Transverse colon (tissue), 4 donors: ENCODE data around the gene TMEM132D. TPM values are rescaled to one million over a fixed set of nuclear protein-coding genes. Genes with fewer than 3 reads are reported as not detected.

ENCODE experiments used
- DNase-seq: peaks from one replicate; pipeline ENCODE4 v3.0.0-alpha.2; 2019
- H3K27ac ChIP-seq, 4 donors: fragments of 200-600 bp; sonication (generic); 2 replicates each; pipeline ENCODE4 v1.5.1; 2016 to 2018; ENCODE audit warnings: inconsistent platforms in 4 of 4
- H3K27me3 ChIP-seq: fragments of 200-600 bp; sonication (generic); 2 replicates; pipeline ENCODE4 v1.5.1; 2017; ENCODE audit warnings: inconsistent platforms
- H3K36me3 ChIP-seq, 4 donors: fragments of 200-600 bp; sonication (generic); 2 replicates each; pipeline ENCODE4 v1.5.1; 2017 to 2019; ENCODE audit warnings: inconsistent platforms in 4 of 4
- H3K4me1 ChIP-seq, 4 donors: fragments of 200-600 bp; sonication (generic); 2 replicates each; pipeline ENCODE4 v1.5.1; 2017 to 2020; ENCODE audit warnings: inconsistent platforms in 4 of 4
- H3K4me3 ChIP-seq, 4 donors: fragments of 200-600 bp; sonication (generic); 1 replicate in 1 of 4; 2 replicates in 3 of 4; pipeline versions ENCODE4 v1.5.1 to v1.6.1; 2017 to 2019; ENCODE audit warnings: inconsistent platforms in 4 of 4
- H3K9me3 ChIP-seq, 2 donors: fragments of 200-600 bp; sonication (generic); 2 replicates each; pipeline ENCODE4 v1.5.1; 2017 to 2019; ENCODE audit warnings: inconsistent platforms in 2 of 2
- CTCF ChIP-seq, 5 experiments: fragments of 200-600 bp in 3 of 5; fragments of 450-650 bp in 2 of 5; sonication (generic) in 3 of 5; IDR thresholded peaks; 1 replicate in 2 of 5; 2 replicates in 3 of 5; pipeline ENCODE4 v1.5.1; 2016 to 2017; ENCODE audit warnings: antibody characterized with exemption in 5 of 5, inconsistent platforms in 3 of 5, mild to moderate bottlenecking in 2 of 5, moderate library complexity in 1 of 5
- EP300 ChIP-seq: sonication (generic); formaldehyde crosslinking; IDR thresholded peaks from one replicate; pipeline ENCODE4 v1.6.1; 2017; ENCODE audit warnings: antibody characterized with exemption, low read depth
- POLR2A ChIP-seq: fragments of 450-650 bp; IDR thresholded peaks from one replicate; pipeline ENCODE4 v1.6.1; 2016; ENCODE audit warnings: antibody characterized with exemption, mild to moderate bottlenecking, moderate library complexity
- POLR2AphosphoS5 ChIP-seq, 3 donors: sonication (generic); formaldehyde crosslinking; IDR thresholded peaks; one replicate each; pipeline ENCODE4 v1.6.1; 2016; ENCODE audit warnings: antibody characterized with exemption in 3 of 3
- WGBS, 2 donors: methylation state at CpG; one replicate each; pipeline ENCODE4 v1.1.5; 2018; ENCODE audit warnings: low coverage in 1 of 2; 5-methylcytosine and 5-hydroxymethylcytosine counted together
- in situ Hi-C, 4 donors: fragments of 200-750 bp; cut with MboI; loops; one replicate each; pipeline versions ENCODE4 v1.15.0 to v1.15.1; 2017; ENCODE audit warnings: low sequenced_read_pairs in 3 of 4, low pct_ligation_motif_present in 1 of 4, low pct_unique_long_range_greater_than_20kb in 1 of 4
- intact Hi-C: fragments of 100-400 bp; cut with DNase I; formaldehyde crosslinking; loops from one replicate; pipeline ENCODE4 v1.15.1; 2023; ENCODE audit warnings: low total_unique reads
- total RNA-seq, 4 donors: library from RNA; depleted of rRNA; stranded (reverse); fragments of >200 nt; gene quantifications; one replicate each; pipeline ENCODE4 v1.1.0, GENCODE V29; 2016

TMEM132D gene
- total RNA-seq, 4 donors from 2014 or later, result 0.48 to 0.55 TPM; not detected in 2

GRCh38 chr12:129211862-129212630 is 691.8 kb downstream of the TMEM132D start:
- Histone ChIP-seq H3K9me3 (no peaks in the 10 kb centered on the region), H3K4me1 (no peaks in the 10 kb centered on the region), H3K36me3 (no peaks in the 10 kb centered on the region), H3K27ac (peak overlapping the region in 1 of 4 donors; percentile 47), H3K4me3 (no peak overlapping the region), H3K27me3 (no peaks in the 10 kb centered on the region)
- WGBS, 2 donors, result 31 to 40% methylated on average over 3 to 11 of the region's 11 CpGs
- TF ChIP-seq POLR2AphosphoS5 (IDR thresholded peaks at IDR 0.05) (no peak), EP300 (no peak), CTCF (IDR thresholded peaks at IDR 0.05) (no peak), POLR2A (no peak)
- intact Hi-C loops (no loop called here), in situ Hi-C loops (no loop called here)
- DNase-seq, result no peak

GRCh38 chr12:129208566-129208965 is 695.3 kb downstream of the TMEM132D start:
- Histone ChIP-seq H3K36me3 (no peaks in the 10 kb centered on the region), H3K9me3 (no peaks in the 10 kb centered on the region), H3K27ac (no peak overlapping the region), H3K27me3 (no peaks in the 10 kb centered on the region), H3K4me3 (no peak overlapping the region), H3K4me1 (no peaks in the 10 kb centered on the region)
- TF ChIP-seq POLR2AphosphoS5 (IDR thresholded peaks at IDR 0.05), result no peak
- TF ChIP-seq POLR2A, result no peak
- no peak for TF ChIP-seq EP300
- no peak for TF ChIP-seq CTCF (IDR thresholded peaks at IDR 0.05)
- in situ Hi-C loops, result no loop called here
- DNase-seq, result no peak
- intact Hi-C loops, result no loop called here
- 62 to 77% methylated on average over 3 to 8 of the region's 9 CpGs for WGBS, 2 donors

- Histone ChIP-seq H3K4me1 (no peaks in the 10 kb centered on the region), H3K27me3 (no peaks in the 10 kb centered on the region), H3K36me3 (no peaks in the 10 kb centered on the region), H3K27ac (no peak overlapping the region), H3K9me3 (no peaks in the 10 kb centered on the region), H3K4me3 (no peak overlapping the region)
- no peak for DNase-seq
- in situ Hi-C loops (no loop called here), intact Hi-C loops (no loop called here)
- 80 to 84% methylated on average over 9 of the region's 9 CpGs for WGBS, 2 donors
- TF ChIP-seq EP300 (no peak), CTCF (IDR thresholded peaks at IDR 0.05) (no peak), POLR2AphosphoS5 (IDR thresholded peaks at IDR 0.05) (no peak), POLR2A (no peak)
Observed at GRCh38 chr12:129207084-129207483, 696.7 kb downstream of the TMEM132D start.

GRCh38 chr12:129203456-129203855 is 700.4 kb downstream of the TMEM132D start:
- no peak for TF ChIP-seq EP300
- TF ChIP-seq POLR2AphosphoS5 (IDR thresholded peaks at IDR 0.05), result no peak
- no peak for TF ChIP-seq POLR2A
- no peaks in the 10 kb centered on the region for H3K36me3 ChIP-seq
- no peak for DNase-seq
- no peaks in the 10 kb centered on the region for H3K9me3 ChIP-seq
- in situ Hi-C loops, result no loop called here
- H3K27ac ChIP-seq, result no peak overlapping the region
- H3K4me1 ChIP-seq, result no peaks in the 10 kb centered on the region
- intact Hi-C loops, result no loop called here
- H3K27me3 ChIP-seq, result no peaks in the 10 kb centered on the region
- WGBS, 2 donors, result 61% methylated on average over 2 of the region's 2 CpGs; no CpG with 5 or more reads in 1 of the 2 donors
- no peak overlapping the region for H3K4me3 ChIP-seq
